Epithelial cell of esophagus (primary cell): Measurements from ENCODE around the gene CENPP.

ENCODE experiments used
- DNase-seq: peaks from one replicate; pipeline ENCODE4 v3.0.0; 2010; ENCODE audit warnings: low read depth
- H3K4me3 ChIP-seq: 2 replicates; pipeline ENCODE4 v1.5.1; 2011; ENCODE audit warnings: mild to moderate bottlenecking, low read length, control low read depth
- TF ChIP-seq, protein P1 (sequence below): IDR thresholded peaks from 2 replicates; pipeline ENCODE4 v1.5.1; 2011; ENCODE audit warnings: low read depth, mild to moderate bottlenecking, low read length, control low read depth, inconsistent platforms; ENCODE audit not compliant: insufficient read depth; ENCODE audit errors: missing control alignments

The CENPP gene

GRCh38 chr9:92429836-92430235 lies 104.1 kb downstream of the CENPP start:
- DNase-seq, result no peak
- no peak overlapping the region for H3K4me3 ChIP-seq
- TF ChIP-seq, protein P1, sequence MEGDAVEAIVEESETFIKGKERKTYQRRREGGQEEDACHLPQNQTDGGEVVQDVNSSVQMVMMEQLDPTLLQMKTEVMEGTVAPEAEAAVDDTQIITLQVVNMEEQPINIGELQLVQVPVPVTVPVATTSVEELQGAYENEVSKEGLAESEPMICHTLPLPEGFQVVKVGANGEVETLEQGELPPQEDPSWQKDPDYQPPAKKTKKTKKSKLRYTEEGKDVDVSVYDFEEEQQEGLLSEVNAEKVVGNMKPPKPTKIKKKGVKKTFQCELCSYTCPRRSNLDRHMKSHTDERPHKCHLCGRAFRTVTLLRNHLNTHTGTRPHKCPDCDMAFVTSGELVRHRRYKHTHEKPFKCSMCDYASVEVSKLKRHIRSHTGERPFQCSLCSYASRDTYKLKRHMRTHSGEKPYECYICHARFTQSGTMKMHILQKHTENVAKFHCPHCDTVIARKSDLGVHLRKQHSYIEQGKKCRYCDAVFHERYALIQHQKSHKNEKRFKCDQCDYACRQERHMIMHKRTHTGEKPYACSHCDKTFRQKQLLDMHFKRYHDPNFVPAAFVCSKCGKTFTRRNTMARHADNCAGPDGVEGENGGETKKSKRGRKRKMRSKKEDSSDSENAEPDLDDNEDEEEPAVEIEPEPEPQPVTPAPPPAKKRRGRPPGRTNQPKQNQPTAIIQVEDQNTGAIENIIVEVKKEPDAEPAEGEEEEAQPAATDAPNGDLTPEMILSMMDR, result no peak

GRCh38 chr9:92432350-92432749 lies 106.6 kb downstream of the CENPP start:
- H3K4me3 ChIP-seq, result no peak overlapping the region
- no peak for DNase-seq
- TF ChIP-seq, protein P1, result no peak

DNA sequence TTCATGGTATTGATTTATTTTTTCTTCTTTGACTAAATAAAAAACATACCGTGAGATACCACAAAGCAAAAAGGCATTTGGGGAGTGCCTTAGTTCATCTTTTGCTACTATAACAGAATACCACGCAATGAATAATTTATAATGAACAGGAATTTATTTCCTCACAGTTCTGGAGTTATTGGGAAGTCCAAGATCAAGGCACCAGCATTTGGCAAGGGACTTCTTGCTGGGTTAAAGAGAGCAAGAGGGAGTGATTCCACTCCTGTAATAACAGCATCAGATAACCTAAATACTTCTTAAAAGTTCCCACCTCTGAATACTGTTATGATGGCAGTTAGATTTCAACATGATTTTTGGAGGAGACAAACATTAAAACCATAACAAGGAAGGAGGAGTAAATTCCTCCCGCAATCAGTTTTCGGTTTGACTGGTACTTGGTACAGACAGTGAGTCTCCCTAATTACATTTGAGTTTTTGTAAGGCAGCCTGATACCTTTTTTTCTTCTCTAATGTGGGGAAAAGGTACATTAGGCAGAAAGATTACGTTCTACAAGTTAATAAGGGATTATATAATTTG lies 107.3 kb downstream of the CENPP start:
- DNase-seq, result no peak
- TF ChIP-seq, protein P1, result no peak
- H3K4me3 ChIP-seq, result no peak overlapping the region

- H3K4me3 ChIP-seq, result no peak overlapping the region
- no peak for DNase-seq
- TF ChIP-seq, protein P1, result no peak
These were observed 109.5 kb downstream of the CENPP start for GRCh38 chr9:92435263-92435662.

DNA sequence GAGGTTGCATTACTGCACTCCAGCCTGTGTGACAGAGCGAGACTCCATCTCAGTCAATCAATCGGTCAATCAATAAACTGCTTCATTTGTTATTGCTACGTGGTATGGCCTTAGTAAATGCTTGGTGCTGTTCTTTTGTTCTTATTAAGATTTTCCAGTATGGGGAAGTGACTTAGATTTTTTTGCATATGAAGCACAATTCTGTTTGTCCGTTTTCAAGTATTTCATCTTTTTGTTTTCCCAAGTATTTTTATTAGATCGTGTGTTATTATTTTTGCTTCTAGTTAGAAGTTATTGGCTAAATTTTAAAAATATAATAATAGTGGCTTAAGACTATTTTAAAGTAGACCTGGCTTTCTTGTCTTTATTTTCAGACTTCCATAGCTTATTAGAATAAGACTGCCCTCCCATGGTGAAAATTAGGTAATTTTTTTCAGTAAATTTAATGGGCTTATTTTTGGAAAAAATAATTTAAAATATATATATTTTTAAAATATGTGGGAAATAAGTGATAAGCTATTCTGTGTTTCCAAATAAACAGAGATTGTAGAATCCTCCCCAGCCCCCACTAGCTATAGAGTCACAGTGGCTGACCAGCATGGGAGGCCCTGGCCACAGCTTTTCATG lies 113.3 kb downstream of the CENPP start:
- H3K4me3 ChIP-seq, result no peak overlapping the region
- TF ChIP-seq, protein P1, result no peak
- peak; percentile 4 for DNase-seq

DNA sequence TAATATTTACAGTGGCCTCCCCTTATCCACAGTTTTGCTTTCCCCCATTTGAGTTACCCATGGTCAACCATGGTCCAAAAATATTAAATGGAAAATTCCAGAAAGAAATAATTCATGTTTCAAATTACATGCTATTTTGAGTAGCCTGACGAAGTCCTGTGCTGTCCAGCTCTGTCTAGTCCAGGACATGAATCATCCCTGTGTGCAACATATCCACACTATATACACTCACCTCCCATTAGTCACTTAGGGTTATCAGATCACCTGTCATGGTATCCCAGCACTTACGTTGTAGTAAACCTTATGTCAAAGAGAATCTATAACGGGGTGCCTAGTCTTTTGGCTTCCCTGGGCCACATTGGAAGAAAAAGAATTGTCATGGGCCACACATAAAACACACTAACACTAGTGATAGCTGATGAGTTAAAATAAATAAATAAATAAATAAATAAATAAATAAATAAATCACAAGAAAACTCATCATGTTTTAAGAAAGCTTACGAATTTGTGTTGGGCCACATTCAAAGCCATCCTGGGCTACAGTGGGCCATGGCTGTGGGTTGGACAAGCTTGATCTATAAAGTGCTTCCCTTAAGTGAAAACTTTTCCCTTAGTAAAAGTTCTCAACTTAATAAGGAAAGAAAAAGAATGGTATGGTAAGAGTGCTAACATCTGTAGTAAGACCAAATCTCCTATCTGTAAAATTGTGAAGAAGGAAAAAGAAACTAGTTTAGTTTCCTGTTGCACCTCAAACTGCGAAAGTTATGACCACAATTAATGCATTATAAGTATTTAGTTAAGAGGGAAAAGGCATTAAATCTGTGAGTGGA lies 114.4 kb downstream of the CENPP start:
- no peak overlapping the region for H3K4me3 ChIP-seq
- TF ChIP-seq, protein P1, result no peak
- peak; percentile 93 for DNase-seq
